Fibroblast of upper back skin (primary cell): ENCODE data around the gene SHD.

Experiments
- DNase-seq: peaks from one replicate; pipeline ENCODE4 v3.0.0-alpha.2; 2013

Gene SHD

GRCh38 chr19:4298810-4299550, 19.9 kb downstream of the SHD start:
- DNase-seq: no peak

DNA sequence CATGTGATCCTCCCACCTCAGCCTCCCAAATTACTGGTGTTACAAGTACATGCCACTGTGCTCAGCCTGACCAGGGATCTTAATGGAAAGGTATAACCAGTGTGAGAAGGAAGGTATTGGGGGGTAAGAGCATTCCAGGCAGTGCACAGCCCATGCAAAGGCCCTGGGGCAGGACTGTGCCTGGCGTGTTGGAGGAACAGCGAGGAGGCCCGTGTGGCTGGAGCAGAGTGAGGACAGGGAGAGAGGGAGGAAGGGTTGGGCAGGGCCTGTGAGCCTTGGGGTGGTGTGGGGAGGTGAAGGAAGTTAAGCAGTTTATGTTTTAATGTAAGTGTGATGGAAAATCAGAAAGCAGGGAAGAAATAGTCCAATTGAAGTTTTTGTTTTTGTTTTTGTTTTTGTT, 21.5 kb downstream of the SHD start:
- DNase-seq: no peak

GRCh38 chr19:4301590-4302242, 22.6 kb downstream of the SHD start:
- no peak for DNase-seq

- no peak for DNase-seq
Measured at GRCh38 chr19:4302243-4302640, 23.2 kb downstream of the SHD start, which contains the start of gene TMIGD2. Gene TMIGD2, minus strand, starts transcription at chr19:4302389. Its CDS starts 4 bp downstream, at chr19:4302385.

DNA sequence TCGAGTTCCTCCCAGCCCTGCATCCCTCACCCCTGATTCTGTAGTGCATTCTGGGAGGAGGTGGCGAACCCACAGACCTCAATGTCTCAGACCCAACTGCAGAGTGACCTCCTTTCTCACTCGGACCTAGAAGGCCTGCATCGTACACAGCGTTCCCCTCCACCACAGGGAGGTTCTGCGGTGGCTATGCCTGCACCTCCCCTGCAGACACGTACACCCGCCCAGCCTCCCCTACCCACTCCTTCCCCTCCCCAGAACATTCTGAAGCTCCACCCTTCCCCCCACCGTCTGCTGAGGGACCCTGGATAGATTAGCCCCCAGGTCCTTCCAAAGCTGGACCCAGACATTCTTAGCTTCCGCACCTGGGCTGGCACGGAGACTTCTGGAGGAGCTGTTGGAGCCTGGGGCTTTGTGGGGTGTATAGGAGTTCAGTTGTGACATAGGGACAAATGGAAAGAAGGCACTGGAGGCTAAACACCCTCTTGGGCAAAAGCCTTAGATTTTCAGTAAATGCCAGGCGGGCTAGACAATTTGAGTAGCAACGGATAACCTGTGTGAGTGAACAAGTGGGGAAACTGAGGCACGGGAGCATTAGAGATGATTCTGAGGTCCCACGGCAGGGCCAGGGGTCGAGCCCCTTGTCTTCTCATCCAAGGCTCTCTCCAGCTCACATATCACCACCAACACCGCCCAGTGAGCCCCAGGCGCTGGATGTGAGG, 24.9 kb downstream of the SHD start:
- no peak for DNase-seq

GRCh38 chr19:4304538-4305256, 25.6 kb downstream of the SHD start, which contains the start of gene FSD1:
Gene FSD1, plus strand, starts transcription at chr19:4304598. Its CDS starts 149 bp downstream, at chr19:4304747.
- peak; percentile 63 for DNase-seq

- DNase-seq: no peak
Measured at GRCh38 chr19:4305257-4305612, 26.2 kb downstream of the SHD start.

DNA sequence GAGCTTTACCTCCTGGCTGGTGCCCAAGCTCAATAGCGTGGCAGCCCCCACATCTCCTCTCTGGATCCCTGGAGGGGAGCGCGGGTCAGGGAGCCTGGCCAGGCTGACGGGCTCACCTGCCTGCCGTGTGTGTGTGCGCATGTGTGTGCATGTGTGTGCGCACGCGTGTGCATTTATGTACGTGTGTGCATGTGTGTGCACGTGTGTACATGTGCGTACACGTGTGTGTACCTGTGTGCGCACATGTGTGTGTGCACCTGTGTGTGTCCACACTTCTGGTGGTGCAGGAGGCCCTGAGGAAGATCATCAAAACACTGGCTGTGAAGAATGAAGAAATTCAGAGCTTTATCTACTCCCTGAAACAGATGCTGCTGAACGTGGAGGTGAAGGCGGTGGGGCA, 26.6 kb downstream of the SHD start:
- no peak for DNase-seq

DNA sequence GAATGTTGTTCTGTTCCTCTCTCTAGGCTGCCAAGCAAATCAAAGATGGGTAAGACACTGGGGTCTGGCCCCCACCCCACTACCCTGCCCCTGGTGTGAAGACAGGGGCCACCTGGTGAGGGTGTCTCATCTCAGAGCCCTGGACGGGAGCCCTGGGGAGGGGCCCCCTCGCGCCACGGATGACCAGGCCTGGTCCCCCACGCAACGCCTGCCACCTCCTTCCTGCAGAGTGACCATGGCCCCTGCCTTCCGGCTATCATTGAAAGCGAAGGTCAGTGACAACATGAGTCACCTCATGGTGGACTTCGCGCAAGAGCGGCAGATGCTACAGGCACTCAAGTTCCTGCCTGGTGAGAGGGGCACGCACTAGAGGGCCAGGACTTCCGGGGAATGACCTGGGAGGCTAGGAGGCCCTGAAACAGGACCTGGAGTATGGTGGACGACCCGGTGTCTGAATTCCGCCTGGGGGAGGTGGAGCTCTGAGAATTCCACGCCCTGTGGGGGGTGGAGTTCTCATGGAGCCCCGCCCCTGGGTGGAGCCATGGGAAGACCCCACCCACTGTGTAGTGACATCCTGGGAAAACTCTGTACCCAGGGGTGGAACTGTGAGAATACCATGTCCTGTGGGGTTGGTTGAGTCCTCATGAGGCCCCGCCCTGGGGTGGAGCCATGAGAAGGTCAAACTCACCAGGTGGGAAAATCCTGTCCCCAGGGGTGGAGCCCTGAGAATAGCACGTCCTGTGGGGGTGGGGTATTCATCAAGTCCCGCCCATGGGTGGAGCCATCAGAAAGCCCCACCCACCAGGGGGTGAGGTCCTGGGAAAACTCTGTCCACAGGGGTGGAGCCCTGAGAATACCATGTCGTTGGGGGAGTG, 31.4 kb downstream of the SHD start:
- no peak for DNase-seq

DNA sequence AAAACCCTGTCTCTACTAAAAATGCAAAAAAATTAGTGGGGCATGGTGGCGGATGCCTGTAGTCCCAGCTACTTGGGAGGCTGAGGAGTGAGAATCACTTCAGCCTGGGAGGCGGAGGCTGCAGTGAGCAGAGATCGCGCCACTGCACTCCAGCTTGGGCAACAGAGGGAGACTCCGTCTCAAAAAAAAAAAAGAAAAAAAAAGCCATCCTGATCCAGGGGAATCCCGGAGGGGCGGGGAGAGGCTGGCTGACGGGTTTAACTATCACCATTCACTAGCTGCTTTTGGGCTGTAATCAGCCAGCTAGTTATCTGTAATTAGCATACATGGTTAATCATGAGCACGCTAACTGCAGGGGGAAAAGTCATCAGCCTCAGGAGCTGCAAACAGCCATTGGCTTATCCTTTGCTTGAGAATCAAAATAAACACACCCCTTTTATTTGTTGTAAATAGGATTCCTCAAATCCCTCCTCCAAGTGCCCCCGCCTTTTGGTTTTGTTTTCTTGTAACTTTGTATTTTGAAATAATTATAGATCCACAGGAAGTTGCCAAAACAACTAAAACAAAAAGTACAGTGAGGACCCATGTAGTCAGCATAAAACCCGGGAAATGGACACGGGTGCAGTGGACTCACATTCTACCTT, 34.9 kb downstream of the SHD start:
- no peak for DNase-seq

DNA sequence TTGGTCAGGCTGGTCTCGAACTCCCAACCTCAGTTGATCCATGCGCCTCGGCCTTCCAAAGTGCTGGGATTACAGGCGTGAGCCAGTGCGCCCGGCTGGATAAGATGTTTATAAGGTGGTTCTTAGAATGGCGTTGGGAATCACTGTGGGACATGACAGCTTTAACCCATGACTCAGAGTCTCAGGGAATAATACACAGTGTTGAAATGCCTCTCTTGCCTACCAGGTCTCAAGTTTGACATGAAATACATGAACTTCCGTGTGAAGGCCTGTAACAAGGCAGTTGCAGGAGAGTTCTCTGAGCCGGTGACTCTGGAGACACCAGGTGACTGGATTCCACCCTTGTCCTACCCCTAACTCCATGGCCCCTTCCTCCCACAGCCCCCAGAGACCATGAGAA, 37.9 kb downstream of the SHD start:
- DNase-seq: no peak

- no peak for DNase-seq
Measured at GRCh38 chr19:4318460-4318859, 39.4 kb downstream of the SHD start.

DNA sequence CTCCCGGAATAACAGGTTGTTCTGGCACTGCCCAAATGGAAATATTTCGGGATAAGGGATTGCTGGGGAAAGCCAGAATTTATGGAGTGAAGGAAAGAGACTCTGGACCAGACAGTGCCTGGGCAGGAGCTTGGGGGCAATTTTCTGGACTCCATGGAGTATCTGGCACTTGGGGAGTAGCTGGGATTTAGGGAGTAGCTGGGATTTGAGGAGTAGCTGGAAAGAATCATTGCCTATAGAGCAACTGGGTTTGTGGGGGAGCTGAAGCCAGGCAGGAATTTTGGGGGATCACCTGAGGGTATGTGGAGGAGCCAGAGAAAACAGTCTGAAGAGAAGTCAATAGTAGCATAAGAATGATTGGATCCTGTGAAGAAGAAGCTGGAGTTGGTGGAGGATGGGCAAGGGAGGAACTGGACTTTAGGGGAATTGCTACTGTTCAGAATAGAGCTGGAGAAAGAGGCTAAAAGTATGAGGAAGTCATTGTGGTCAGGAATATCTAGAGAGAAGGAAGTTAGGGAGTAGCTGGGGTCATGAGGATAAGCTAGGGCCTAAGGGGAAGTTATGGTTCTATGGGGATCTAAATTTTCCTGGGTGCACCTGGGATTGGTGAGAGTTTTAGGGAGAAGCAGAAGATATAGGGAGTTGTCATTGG, 40.1 kb downstream of the SHD start:
- no peak for DNase-seq

DNA sequence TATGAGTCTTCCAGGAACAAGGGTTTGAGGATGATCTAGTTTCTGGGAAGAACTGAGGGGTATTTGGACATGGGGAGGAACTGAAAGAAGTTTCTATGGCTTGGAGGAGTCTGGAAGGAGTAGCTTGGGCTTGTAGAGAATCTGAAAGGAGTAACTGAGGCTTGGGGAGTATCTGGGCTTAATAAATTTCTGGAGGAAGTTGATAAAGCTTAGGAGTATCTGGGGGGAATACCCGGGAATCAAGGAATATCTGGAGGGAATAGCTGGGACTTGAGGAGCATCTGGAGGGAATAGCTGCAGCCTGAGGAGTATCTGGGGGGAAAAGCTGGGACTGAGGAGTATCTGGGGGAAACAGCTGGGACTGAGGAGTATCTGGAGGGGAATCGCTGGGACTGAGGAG, 41.4 kb downstream of the SHD start:
- DNase-seq: no peak

DNA sequence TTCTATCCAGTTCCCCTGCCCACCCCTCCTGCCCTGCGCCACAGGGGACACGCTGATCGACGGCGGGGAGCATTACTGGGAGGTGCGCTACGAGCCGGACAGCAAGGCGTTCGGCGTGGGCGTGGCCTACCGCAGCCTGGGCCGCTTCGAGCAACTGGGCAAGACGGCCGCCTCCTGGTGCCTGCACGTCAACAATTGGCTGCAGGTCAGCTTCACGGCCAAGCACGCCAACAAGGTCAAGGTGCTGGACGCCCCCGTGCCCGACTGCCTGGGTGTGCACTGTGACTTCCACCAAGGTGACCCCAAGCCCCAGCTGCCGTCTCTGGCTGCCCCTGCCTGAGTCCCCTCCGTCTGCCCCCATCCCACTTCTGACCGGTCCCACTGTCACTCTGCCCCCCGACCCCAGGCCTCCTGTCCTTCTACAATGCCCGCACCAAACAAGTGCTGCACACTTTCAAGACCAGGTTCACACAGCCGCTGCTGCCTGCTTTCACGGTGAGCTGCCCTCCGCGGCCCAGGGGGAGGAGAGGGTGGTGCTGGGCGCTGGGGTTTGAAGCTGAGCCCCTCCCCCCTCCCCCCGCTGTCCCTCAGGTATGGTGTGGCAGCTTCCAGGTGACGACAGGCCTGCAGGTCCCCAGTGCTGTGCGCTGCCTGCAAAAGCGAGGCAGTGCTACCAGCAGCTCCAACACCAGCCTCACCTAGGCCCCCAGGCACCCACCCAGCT, 44.0 kb downstream of the SHD start:
- DNase-seq: no peak

GRCh38 chr19:4323692-4324091, 44.6 kb downstream of the SHD start:
- no peak for DNase-seq

- no peak for DNase-seq
Measured at GRCh38 chr19:4324228-4324627, 45.2 kb downstream of the SHD start.

- no peak for DNase-seq
Measured at GRCh38 chr19:4326215-4326836, 47.3 kb downstream of the SHD start.

DNA sequence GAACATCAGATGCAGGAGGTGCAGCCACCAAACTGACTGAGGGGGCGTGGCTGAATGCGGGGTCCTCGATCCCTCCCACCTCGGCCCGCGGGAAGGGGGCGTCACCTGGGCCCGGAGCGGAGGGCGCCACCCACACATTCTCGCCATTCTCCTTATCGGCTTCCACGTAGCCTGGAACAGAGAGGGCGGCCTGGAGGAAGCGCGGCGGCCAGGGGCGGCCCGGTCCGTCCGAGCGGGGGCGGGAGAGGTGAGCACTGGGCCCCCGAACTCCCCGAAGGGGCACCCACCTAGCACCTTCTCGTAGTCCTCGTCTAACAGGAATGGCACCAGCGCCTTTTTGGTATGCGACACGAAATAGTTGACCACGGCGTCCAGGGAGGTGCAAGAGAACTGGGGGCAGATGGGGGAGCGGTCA, 47.8 kb downstream of the SHD start:
- no peak for DNase-seq
